HepG2 (cell line): ENCODE measurements around the gene BRMS1. TPM values are rescaled to one million over a fixed set of nuclear protein-coding genes. Genes with fewer than 3 reads are reported as not detected.

Experiments used
- BORCS8-MEF2B ChIP-seq: sonication (generic); formaldehyde crosslinking; IDR thresholded peaks from 2 replicates; pipeline ENCODE4 v1.8.0; 2022; ENCODE audit warnings: mild to moderate bottlenecking, missing genetic modification reagents
- FIP1L1 ChIP-seq: fragments of 200-400 bp; formaldehyde crosslinking; IDR thresholded peaks from 2 replicates; pipeline ENCODE4 v1.6.1; 2018; ENCODE audit warnings: low read depth, mild to moderate bottlenecking, low read length, moderate library complexity, borderline replicate concordance; ENCODE audit not compliant: insufficient read depth
- FOXM1 ChIP-seq: sonication (generic); formaldehyde crosslinking; IDR thresholded peaks from 2 replicates; pipeline ENCODE4 v1.5.0; 2020; ENCODE audit warnings: missing genetic modification reagents
- GTF2F1 ChIP-seq: fragments of 150-350 bp; IDR thresholded peaks from 2 replicates; pipeline ENCODE4 v1.6.1; 2014; ENCODE audit warnings: low read length
- HNF4A ChIP-seq: sonication (generic); formaldehyde crosslinking; IDR thresholded peaks from 2 replicates; pipeline ENCODE4 v1.4.0; 2020; ENCODE audit warnings: missing genetic modification reagents
- KDM1A ChIP-seq: IDR thresholded peaks from 2 replicates; pipeline ENCODE4 v1.6.1; 2016; ENCODE audit warnings: missing compliant biosample characterization
- MLXIP ChIP-seq: sonication (generic); formaldehyde crosslinking; IDR thresholded peaks from 2 replicates; pipeline ENCODE4 v1.9.0; 2021; ENCODE audit warnings: missing genetic modification reagents, borderline replicate concordance
- NFIB ChIP-seq: sonication (generic); formaldehyde crosslinking; IDR thresholded peaks from 2 replicates; pipeline ENCODE4 v1.9.0; 2021; ENCODE audit warnings: missing genetic modification reagents, mild to moderate bottlenecking, borderline replicate concordance
- ONECUT2 ChIP-seq: sonication (generic); formaldehyde crosslinking; IDR thresholded peaks from 2 replicates; pipeline ENCODE4 v1.4.0; 2020; ENCODE audit warnings: missing genetic modification reagents
- RAD51 ChIP-seq: fragments of 450-650 bp; IDR thresholded peaks from 2 replicates; pipeline ENCODE4 v1.6.1; 2016; ENCODE audit warnings: borderline replicate concordance
- RFX1 ChIP-seq: fragments of 450-650 bp; IDR thresholded peaks from 2 replicates; pipeline ENCODE4 v1.6.1; 2017
- YEATS2 ChIP-seq: sonication (generic); formaldehyde crosslinking; IDR thresholded peaks from 2 replicates; pipeline ENCODE4 v1.4.0; 2020; ENCODE audit warnings: missing genetic modification reagents, borderline replicate concordance
- ZMYM2 ChIP-seq: sonication (generic); formaldehyde crosslinking; IDR thresholded peaks from 2 replicates; pipeline ENCODE4 v1.8.0; 2022; ENCODE audit warnings: mild to moderate bottlenecking, missing genetic modification reagents
- ZNF337 ChIP-seq: sonication (generic); formaldehyde crosslinking; IDR thresholded peaks from 2 replicates; pipeline ENCODE4 v1.5.1; 2020; ENCODE audit warnings: missing genetic modification reagents, low read depth, mild to moderate bottlenecking, borderline replicate concordance
- ZNF564 ChIP-seq: sonication (generic); formaldehyde crosslinking; IDR thresholded peaks from 2 replicates; pipeline ENCODE4 v1.8.1; 2023; ENCODE audit warnings: mild to moderate bottlenecking, missing genetic modification reagents
- ZNF800 ChIP-seq: sonication (generic); formaldehyde crosslinking; IDR thresholded peaks from 2 replicates; pipeline ENCODE4 v1.4.0; 2020; ENCODE audit warnings: missing genetic modification reagents
- ZNF83 ChIP-seq: sonication (generic); formaldehyde crosslinking; IDR thresholded peaks from 2 replicates; pipeline ENCODE4 v1.4.0; 2020; ENCODE audit warnings: missing genetic modification reagents, mild to moderate bottlenecking, borderline replicate concordance
- polyA plus RNA-seq, 8 experiments: library from polyadenylated mRNA; depleted of rRNA in 3 of 8; stranded (reverse) in 7 of 8; unstranded in 1 of 8; fragments of >200 nt; fragmentation: Illumina TruSeq in 4 of 8; extraction: Trizol in 4 of 8; gene quantifications; 2 replicates each; pipeline versions ENCODE4 v1.2.1 to v1.2.3, GENCODE V29; 2011 to 2016; ENCODE audit warnings: low read depth in 4 of 8, missing spikeins in 1 of 8, mixed read lengths in 1 of 8; ENCODE audit not compliant: insufficient read depth in 1 of 8
- total RNA-seq, 5 experiments: library from RNA; depleted of rRNA; stranded (reverse); fragments of >200 nt; fragmentation: Illumina TruSeq; extraction: Trizol; gene quantifications; 2 replicates each; pipeline ENCODE4 v1.2.3, GENCODE V29; 2016; ENCODE audit warnings: low read depth in 1 of 5
- TF ChIP-seq, protein P1 (sequence below): sonication (generic); formaldehyde crosslinking; IDR thresholded peaks from 2 replicates; pipeline ENCODE4 v1.8.1; 2023; ENCODE audit warnings: mild to moderate bottlenecking, inconsistent platforms, moderate library complexity, missing genetic modification reagents, borderline replicate concordance
- TF ChIP-seq, protein P2 (sequence below): IDR thresholded peaks from 2 replicates; pipeline ENCODE4 v1.6.1; 2016; ENCODE audit warnings: low read depth, control low read depth
- TF ChIP-seq, protein P3 (sequence below): IDR thresholded peaks from 2 replicates; pipeline ENCODE4 v1.6.1; 2016; ENCODE audit warnings: missing compliant biosample characterization, missing genetic modification reagents, borderline replicate concordance

Gene BRMS1
- total and polyA plus RNA-seq, 2 of the 13 experiments (the other 11 are each of a cell fraction or from before 2014, with no cell fraction given): 15.8 to 55.7 TPM

GRCh38 chr11:66311965-66312548, 32.8 kb downstream of the BRMS1 start (continued):
- TF ChIP-seq MLXIP (CRISPR knock-in tag) (no peak), RFX1 (no peak), ZNF800 (CRISPR knock-in tag) (peak; percentile 66), KDM1A (CRISPR knock-in tag) (no peak), ZNF564 (CRISPR knock-in tag) (no peak), HNF4A (CRISPR knock-in tag) (no peak; the same call in 1 of the 2 replicates), FOXM1 (CRISPR knock-in tag) (no peak), ZNF337 (CRISPR knock-in tag) (no peak), ZNF83 (CRISPR knock-in tag) (peak; percentile 89; the same call in 1 of the 2 replicates), FIP1L1 (no peak), NFIB (CRISPR knock-in tag) (no peak), RAD51 (no peak), GTF2F1 (no peak), ZMYM2 (no peak; the same call in 1 of the 2 replicates), ONECUT2 (no peak), BORCS8-MEF2B (peak; percentile 24; the same call in 1 of the 2 replicates), YEATS2 (no peak; the same call in 1 of the 2 replicates)
- TF ChIP-seq, protein P1, sequence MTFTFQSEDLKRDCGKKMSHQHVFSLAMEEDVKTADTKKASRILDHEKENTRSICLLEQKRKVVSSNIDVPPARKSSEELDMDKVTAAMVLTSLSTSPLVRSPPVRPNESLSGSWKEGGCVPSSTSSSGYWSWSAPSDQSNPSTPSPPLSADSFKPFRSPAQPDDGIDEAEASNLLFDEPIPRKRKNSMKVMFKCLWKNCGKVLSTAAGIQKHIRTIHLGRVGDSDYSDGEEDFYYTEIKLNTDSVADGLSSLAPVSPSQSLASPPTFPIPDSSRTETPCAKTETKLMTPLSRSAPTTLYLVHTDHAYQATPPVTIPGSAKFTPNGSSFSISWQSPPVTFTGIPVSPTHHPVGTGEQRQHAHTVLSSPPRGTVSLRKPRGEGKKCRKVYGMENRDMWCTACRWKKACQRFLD: 0 out of 2 replicates have a peak, but pooled peaks have one; percentile 46
- TF ChIP-seq, protein P2, sequence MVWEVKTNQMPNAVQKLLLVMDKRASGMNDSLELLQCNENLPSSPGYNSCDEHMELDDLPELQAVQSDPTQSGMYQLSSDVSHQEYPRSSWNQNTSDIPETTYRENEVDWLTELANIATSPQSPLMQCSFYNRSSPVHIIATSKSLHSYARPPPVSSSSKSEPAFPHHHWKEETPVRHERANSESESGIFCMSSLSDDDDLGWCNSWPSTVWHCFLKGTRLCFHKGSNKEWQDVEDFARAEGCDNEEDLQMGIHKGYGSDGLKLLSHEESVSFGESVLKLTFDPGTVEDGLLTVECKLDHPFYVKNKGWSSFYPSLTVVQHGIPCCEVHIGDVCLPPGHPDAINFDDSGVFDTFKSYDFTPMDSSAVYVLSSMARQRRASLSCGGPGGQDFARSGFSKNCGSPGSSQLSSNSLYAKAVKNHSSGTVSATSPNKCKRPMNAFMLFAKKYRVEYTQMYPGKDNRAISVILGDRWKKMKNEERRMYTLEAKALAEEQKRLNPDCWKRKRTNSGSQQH (CRISPR knock-in tag): no peak
- TF ChIP-seq, protein P3, sequence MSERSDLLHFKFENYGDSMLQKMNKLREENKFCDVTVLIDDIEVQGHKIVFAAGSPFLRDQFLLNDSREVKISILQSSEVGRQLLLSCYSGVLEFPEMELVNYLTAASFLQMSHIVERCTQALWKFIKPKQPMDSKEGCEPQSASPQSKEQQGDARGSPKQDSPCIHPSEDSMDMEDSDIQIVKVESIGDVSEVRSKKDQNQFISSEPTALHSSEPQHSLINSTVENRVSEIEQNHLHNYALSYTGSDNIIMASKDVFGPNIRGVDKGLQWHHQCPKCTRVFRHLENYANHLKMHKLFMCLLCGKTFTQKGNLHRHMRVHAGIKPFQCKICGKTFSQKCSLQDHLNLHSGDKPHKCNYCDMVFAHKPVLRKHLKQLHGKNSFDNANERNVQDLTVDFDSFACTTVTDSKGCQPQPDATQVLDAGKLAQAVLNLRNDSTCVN (CRISPR knock-in tag): 0 out of 2 replicates have a peak, but pooled peaks have one; percentile 9
